Spleen (tissue), 7 donors: Measurements from ENCODE around the gene HSPA4.

Source experiments
- POLR2A ChIP-seq, 3 donors: fragments of 450-650 bp; IDR thresholded peaks; one replicate each; pipeline ENCODE4 v1.5.1; 2017; ENCODE audit warnings: antibody characterized with exemption in 3 of 3, mild to moderate bottlenecking in 1 of 3
- POLR2AphosphoS5 ChIP-seq, 3 donors: sonication (generic); formaldehyde crosslinking; IDR thresholded peaks; one replicate each; pipeline ENCODE4 v1.5.1; 2017; ENCODE audit warnings: antibody characterized with exemption in 3 of 3
- TF ChIP-seq, protein P1 (sequence below), 11 experiments: fragments of 200-600 bp in 7 of 11; fragments of 450-650 bp in 4 of 11; sonication (generic) in 4 of 11; IDR thresholded peaks in 8 of 11; conservative IDR thresholded peaks in 3 of 11; 1 replicate in 7 of 11; 2 replicates in 4 of 11; pipeline versions ENCODE4 v1.4.0 to v1.8.0; 2016 to 2021; ENCODE audit warnings: antibody characterized with exemption in 11 of 11, inconsistent platforms in 4 of 11, mild to moderate bottlenecking in 1 of 11
- donor health status: DM: no; HTN: no; CAD: no; lungs with moderate emphysema.
- donor health status: DM: no; HTN: no; CAD: no.
- donor health status: DM: no; HTN: no; CAD: no.

GRCh38 chr5:133017964-133018363 lies 33.8 kb upstream of the HSPA4 start:
- no peak for TF ChIP-seq POLR2A (IDR thresholded peaks at IDR 0.05)
- TF ChIP-seq, protein P1, sequence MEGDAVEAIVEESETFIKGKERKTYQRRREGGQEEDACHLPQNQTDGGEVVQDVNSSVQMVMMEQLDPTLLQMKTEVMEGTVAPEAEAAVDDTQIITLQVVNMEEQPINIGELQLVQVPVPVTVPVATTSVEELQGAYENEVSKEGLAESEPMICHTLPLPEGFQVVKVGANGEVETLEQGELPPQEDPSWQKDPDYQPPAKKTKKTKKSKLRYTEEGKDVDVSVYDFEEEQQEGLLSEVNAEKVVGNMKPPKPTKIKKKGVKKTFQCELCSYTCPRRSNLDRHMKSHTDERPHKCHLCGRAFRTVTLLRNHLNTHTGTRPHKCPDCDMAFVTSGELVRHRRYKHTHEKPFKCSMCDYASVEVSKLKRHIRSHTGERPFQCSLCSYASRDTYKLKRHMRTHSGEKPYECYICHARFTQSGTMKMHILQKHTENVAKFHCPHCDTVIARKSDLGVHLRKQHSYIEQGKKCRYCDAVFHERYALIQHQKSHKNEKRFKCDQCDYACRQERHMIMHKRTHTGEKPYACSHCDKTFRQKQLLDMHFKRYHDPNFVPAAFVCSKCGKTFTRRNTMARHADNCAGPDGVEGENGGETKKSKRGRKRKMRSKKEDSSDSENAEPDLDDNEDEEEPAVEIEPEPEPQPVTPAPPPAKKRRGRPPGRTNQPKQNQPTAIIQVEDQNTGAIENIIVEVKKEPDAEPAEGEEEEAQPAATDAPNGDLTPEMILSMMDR (IDR thresholded peaks at IDR 0.05 in 8 of 11, conservative IDR thresholded peaks at IDR 0.05 in 3 of 11): no peak
- no peak for TF ChIP-seq POLR2AphosphoS5 (IDR thresholded peaks at IDR 0.05)
